MCF 10A (cell line): ENCODE measurements around the gene IL16. TPM values are rescaled to one million over a fixed set of nuclear protein-coding genes. Genes with fewer than 3 reads are reported as not detected.

Source experiments
- BruUV-seq: library from RNA; stranded (reverse); fragments of 400-500 nt; replicated peaks from 2 replicates; lab custom pipeline; 2021; lab: Mats Ljungman, UMichigan
- CTCF ChIA-PET: fragments of 300-600 bp; sonication (Branson Sonifier 250); formaldehyde crosslinking; extraction: SDS; loops from one replicate; lab custom pipeline; 2021; ENCODE audit warnings: antibody characterized with exemption, inconsistent platforms; lab: Yijun Ruan, JAX
- POLR2A ChIA-PET: fragments of 300-600, 350-650 bp; sonication (Branson Sonifier 250); formaldehyde crosslinking; extraction: SDS; loops from one replicate; lab custom pipeline; 2020; ENCODE audit warnings: antibody characterized with exemption, inconsistent platforms; lab: Yijun Ruan, JAX
- DNase-seq: peaks from one replicate; pipeline ENCODE4 v3.0.0-alpha.2; 2018; ENCODE audit not compliant: unreplicated experiment
- H3K27ac Mint-ChIP-seq: one replicate; pipeline ENCODE4 v1.8.0; 2022; ENCODE audit warnings: mild to moderate bottlenecking, low read depth, mixed read lengths; ENCODE audit not compliant: unreplicated experiment
- H3K27me3 Mint-ChIP-seq: one replicate; pipeline ENCODE4 v1.8.0; 2022; ENCODE audit warnings: mixed read lengths; ENCODE audit not compliant: insufficient read depth, unreplicated experiment
- H3K36me3 Mint-ChIP-seq: one replicate; pipeline ENCODE4 v1.8.0; 2022; ENCODE audit warnings: mild to moderate bottlenecking, moderate library complexity, mixed read lengths; ENCODE audit not compliant: insufficient read depth, unreplicated experiment
- H3K4me1 Mint-ChIP-seq: one replicate; pipeline ENCODE4 v1.8.0; 2022; ENCODE audit warnings: mixed read lengths; ENCODE audit not compliant: insufficient read depth, unreplicated experiment
- H3K4me3 Mint-ChIP-seq: one replicate; pipeline ENCODE4 v1.8.0; 2022; ENCODE audit warnings: mild to moderate bottlenecking, moderate library complexity, mixed read lengths; ENCODE audit not compliant: unreplicated experiment
- H3K9me3 Mint-ChIP-seq: one replicate; pipeline ENCODE4 v1.8.0; 2022; ENCODE audit warnings: mixed read lengths; ENCODE audit not compliant: unreplicated experiment
- CTCF ChIP-seq: fragments of 200-600 bp; IDR thresholded peaks from one replicate; pipeline ENCODE4 v1.8.0; 2022; ENCODE audit warnings: antibody characterized with exemption, mild to moderate bottlenecking; ENCODE audit not compliant: unreplicated experiment
- intact Hi-C: fragments of 100-400 bp; cut with micrococcal nuclease; formaldehyde crosslinking; loops from 2 replicates; pipeline ENCODE4 v1.14.1; 2022
- total RNA-seq: library from RNA; stranded (reverse); gene quantifications from 2 replicates; pipeline ENCODE4 v1.2.3, GENCODE V29; 2022

Gene IL16
- total RNA-seq, 1 experiment from 2014 or later, result 0.72 TPM

GRCh38 chr15:81282911-81283310, 86.2 kb downstream of the IL16 start:
- BruUV-seq, result no TSS peak
- H3K36me3 Mint-ChIP-seq, result no peaks in the 10 kb centered on the region
- POLR2A ChIA-PET, result no interaction called here
- DNase-seq, result no peak
- H3K9me3 Mint-ChIP-seq, result no peaks in the 10 kb centered on the region
- no peak overlapping the region for H3K27ac Mint-ChIP-seq
- peaks cover 17% of the 10 kb centered on the region for H3K27me3 Mint-ChIP-seq
- H3K4me3 Mint-ChIP-seq, result no peak overlapping the region
- intact Hi-C loops, result no loop called here
- CTCF ChIA-PET, result interaction anchor here (1.0 to 16.3 kb wide), 5 partner anchors 8 to 128 kb away, joined by 3 to 318 read pairs (median 4); no protein-coding TSS in a partner anchor
- no peak for TF ChIP-seq CTCF
- peaks cover 26% of the 10 kb centered on the region for H3K4me1 Mint-ChIP-seq

- TF ChIP-seq CTCF, result no peak
- H3K36me3 Mint-ChIP-seq, result no peaks in the 10 kb centered on the region
- intact Hi-C loops, result no loop called here
- DNase-seq, result no peak
- no peak overlapping the region for H3K27ac Mint-ChIP-seq
- BruUV-seq, result no TSS peak
- H3K4me1 Mint-ChIP-seq, result peaks cover 24% of the 10 kb centered on the region
- peaks cover 17% of the 10 kb centered on the region for H3K27me3 Mint-ChIP-seq
- no peaks in the 10 kb centered on the region for H3K9me3 Mint-ChIP-seq
- H3K4me3 Mint-ChIP-seq, result no peak overlapping the region
- CTCF ChIA-PET, result interaction anchor here (1.4 to 16.3 kb wide), 4 partner anchors 9 to 126 kb away, joined by 3 to 318 read pairs (median 20); no protein-coding TSS in a partner anchor
- POLR2A ChIA-PET, result interaction anchor here (1.1 kb wide), 1 partner anchor 9 kb away, joined by 3 read pairs; no protein-coding TSS in a partner anchor
Observed at GRCh38 chr15:81284256-81285031, 87.8 kb downstream of the IL16 start.

- BruUV-seq, result no TSS peak
- ChIA-PET CTCF (interaction anchor here (0.6 to 0.8 kb wide), 4 partner anchors 10 to 476 kb away, joined by 3 to 4 read pairs (median 3); no protein-coding TSS in a partner anchor), POLR2A (no interaction called here)
- peaks cover 14% of the 10 kb centered on the region for H3K4me1 Mint-ChIP-seq
- no peak overlapping the region for H3K27ac Mint-ChIP-seq
- H3K36me3 Mint-ChIP-seq, result no peaks in the 10 kb centered on the region
- H3K4me3 Mint-ChIP-seq, result no peak overlapping the region
- H3K27me3 Mint-ChIP-seq, result peaks cover 17% of the 10 kb centered on the region
- no peaks in the 10 kb centered on the region for H3K9me3 Mint-ChIP-seq
- TF ChIP-seq CTCF, result no peak
- no peak for DNase-seq
- intact Hi-C loops, result no loop called here
Observed at GRCh38 chr15:81285461-81285860, 88.8 kb downstream of the IL16 start.

GRCh38 chr15:81286621-81287121, 90.0 kb downstream of the IL16 start:
- POLR2A ChIA-PET, result interaction anchor here (0.7 kb wide), 1 partner anchor 41 kb away, joined by 3 read pairs; no protein-coding TSS in a partner anchor
- Mint-ChIP-seq H3K27ac (no peak overlapping the region), H3K4me1 (peaks cover 3% of the 10 kb centered on the region), H3K27me3 (peaks cover 17% of the 10 kb centered on the region), H3K4me3 (no peak overlapping the region), H3K36me3 (no peaks in the 10 kb centered on the region), H3K9me3 (no peaks in the 10 kb centered on the region)
- no TSS peak for BruUV-seq
- no peak for TF ChIP-seq CTCF
- intact Hi-C loops, result no loop called here
- DNase-seq, result no peak
- CTCF ChIA-PET, result interaction anchor here (0.7 to 1.8 kb wide), 2 partner anchors 19 to 22 kb away, joined by 4 to 5 read pairs; no protein-coding TSS in a partner anchor
